Measurements from ENCODE around the gene ERV3-1. TPM values are rescaled to one million over a fixed set of nuclear protein-coding genes. Genes with fewer than 3 reads are reported as not detected.

The ERV3-1 gene
- total and polyA plus RNA-seq, 2 donors (not counting 3 experiments of a cell fraction or from before 2014, with no cell fraction given) = 28.4 to 29.6 TPM

DNA sequence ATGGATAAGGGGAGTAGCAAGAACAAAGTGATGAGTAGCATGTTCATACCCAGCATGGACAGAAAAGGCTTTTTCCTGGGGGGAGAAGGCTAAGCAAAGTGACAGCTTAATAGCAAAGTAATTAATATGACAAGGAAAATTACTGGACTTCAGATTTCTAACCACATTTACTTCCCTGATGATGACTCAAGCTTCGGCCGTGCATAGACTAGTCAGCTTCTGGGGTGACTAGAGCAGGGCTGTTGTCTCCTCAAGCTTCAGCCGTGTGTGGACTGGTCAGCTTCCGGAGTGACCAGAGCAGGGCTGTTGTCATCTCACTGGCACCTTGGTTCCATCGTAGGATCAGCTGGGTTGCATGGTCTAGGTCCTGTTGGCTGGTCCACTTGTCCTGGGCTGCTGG lies 13.5 kb downstream of the ERV3-1 start:
- intact Hi-C loops (cut with micrococcal nuclease) = no loop called here
- no TSS peak for BruUV-seq (replicated peaks)
- Histone ChIP-seq H2AFZ (ENCODE audit: low read depth, low read length) (no peak overlapping the region), H3K4me1 (ENCODE audit: control insufficient read depth, extremely low read depth, insufficient read depth, low read length) (no peaks in the 10 kb centered on the region), H4K20me1 (replicated peaks; ENCODE audit: control insufficient read depth, extremely low read depth, insufficient read depth, low read length) (no peaks in the 10 kb centered on the region), H3K9me1 (replicated peaks; ENCODE audit: control insufficient read depth, extremely low read depth, insufficient read depth, low read length) (no peaks in the 10 kb centered on the region), H3K27ac (ENCODE audit: insufficient read depth, low read depth, low read length) (no peak overlapping the region), H3K4me3 (replicated peaks in 1 of 3; ENCODE audit: insufficient read depth in 1 of 3, low read depth in 1 of 3, low read length in 3 of 3) (no peak overlapping the region), H3K9me3 (replicated peaks; ENCODE audit: control insufficient read depth, insufficient read depth, low read length) (no peaks in the 10 kb centered on the region), H3K9ac (replicated peaks; ENCODE audit: extremely low read depth, insufficient read depth, low read length) (no peak overlapping the region), H3K27me3 (ENCODE audit: control insufficient read depth in 2 of 2, insufficient read depth in 2 of 2, low read length in 2 of 2) (no peaks in the 10 kb centered on the region), H3K4me2 (ENCODE audit: insufficient read depth, low read length) (no peak overlapping the region), H3K36me3 (ENCODE audit: control insufficient read depth in 2 of 2, extremely low read depth in 1 of 2, insufficient read depth in 2 of 2, low read length in 2 of 2) (no peaks in the 10 kb centered on the region), H3K79me2 (ENCODE audit: control insufficient read depth, insufficient read depth, low read length) (no peaks in the 10 kb centered on the region)
- POLR2A ChIA-PET = no interaction called here
- dilution Hi-C loops (cut with MboI; ENCODE audit: extremely low pct_ligation_motif_present, low sequenced_read_pairs) = no loop called here
- CTCF ChIA-PET = no interaction called here
- no peak for FAIRE-seq
- TF ChIP-seq EZH2 (IDR thresholded peaks at IDR 0.05; ENCODE audit: borderline replicate concordance, low read depth, low read length, severe bottlenecking) (no peak), POLR2AphosphoS5 (IDR thresholded peaks at IDR 0.05; ENCODE audit: insufficient read depth, low read depth, low read length) (no peak), GATA2 (IDR thresholded peaks at IDR 0.05; ENCODE audit: insufficient read depth, insufficient read length, low read depth, low read length) (no peak), POLR2A (IDR thresholded peaks at IDR 0.05; ENCODE audit: low read depth, low read length) (no peak), MYC (IDR thresholded peaks at IDR 0.05; ENCODE audit: low read depth, low read length) (no peak), JUN (IDR thresholded peaks at IDR 0.05; ENCODE audit: borderline replicate concordance, insufficient read depth, insufficient read length, low read depth) (no peak), FOS (IDR thresholded peaks at IDR 0.05; ENCODE audit: borderline replicate concordance, insufficient read depth, low read length) (no peak)
- TF ChIP-seq, protein P1, sequence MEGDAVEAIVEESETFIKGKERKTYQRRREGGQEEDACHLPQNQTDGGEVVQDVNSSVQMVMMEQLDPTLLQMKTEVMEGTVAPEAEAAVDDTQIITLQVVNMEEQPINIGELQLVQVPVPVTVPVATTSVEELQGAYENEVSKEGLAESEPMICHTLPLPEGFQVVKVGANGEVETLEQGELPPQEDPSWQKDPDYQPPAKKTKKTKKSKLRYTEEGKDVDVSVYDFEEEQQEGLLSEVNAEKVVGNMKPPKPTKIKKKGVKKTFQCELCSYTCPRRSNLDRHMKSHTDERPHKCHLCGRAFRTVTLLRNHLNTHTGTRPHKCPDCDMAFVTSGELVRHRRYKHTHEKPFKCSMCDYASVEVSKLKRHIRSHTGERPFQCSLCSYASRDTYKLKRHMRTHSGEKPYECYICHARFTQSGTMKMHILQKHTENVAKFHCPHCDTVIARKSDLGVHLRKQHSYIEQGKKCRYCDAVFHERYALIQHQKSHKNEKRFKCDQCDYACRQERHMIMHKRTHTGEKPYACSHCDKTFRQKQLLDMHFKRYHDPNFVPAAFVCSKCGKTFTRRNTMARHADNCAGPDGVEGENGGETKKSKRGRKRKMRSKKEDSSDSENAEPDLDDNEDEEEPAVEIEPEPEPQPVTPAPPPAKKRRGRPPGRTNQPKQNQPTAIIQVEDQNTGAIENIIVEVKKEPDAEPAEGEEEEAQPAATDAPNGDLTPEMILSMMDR (IDR thresholded peaks at IDR 0.05; ENCODE audit: extremely low read depth in 1 of 2, insufficient read depth in 1 of 2, low read depth in 1 of 2, low read length in 2 of 2) = no peak
- TF ChIP-seq, protein P2, sequence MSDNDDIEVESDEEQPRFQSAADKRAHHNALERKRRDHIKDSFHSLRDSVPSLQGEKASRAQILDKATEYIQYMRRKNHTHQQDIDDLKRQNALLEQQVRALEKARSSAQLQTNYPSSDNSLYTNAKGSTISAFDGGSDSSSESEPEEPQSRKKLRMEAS (IDR thresholded peaks at IDR 0.05; ENCODE audit: insufficient read depth, insufficient read length) = no peak
- DNase-seq (ENCODE audit: low read depth, low spot score) = no peak
